ENCODE measurements around the gene KLLN. TPM values are rescaled to one million over a fixed set of nuclear protein-coding genes. Genes with fewer than 3 reads are reported as not detected.

KLLN gene
- total and polyA plus RNA-seq, 2 of the 8 experiments (the other 6 are each of a cell fraction or from before 2014, with no cell fraction given) = 0.24 to 0.73 TPM

- TF ChIP-seq HDAC2 (IDR thresholded peaks at IDR 0.05; ENCODE audit: borderline replicate concordance in 1 of 2, low read depth in 2 of 2, low read length in 2 of 2) = no peak
- TF ChIP-seq, protein P1, sequence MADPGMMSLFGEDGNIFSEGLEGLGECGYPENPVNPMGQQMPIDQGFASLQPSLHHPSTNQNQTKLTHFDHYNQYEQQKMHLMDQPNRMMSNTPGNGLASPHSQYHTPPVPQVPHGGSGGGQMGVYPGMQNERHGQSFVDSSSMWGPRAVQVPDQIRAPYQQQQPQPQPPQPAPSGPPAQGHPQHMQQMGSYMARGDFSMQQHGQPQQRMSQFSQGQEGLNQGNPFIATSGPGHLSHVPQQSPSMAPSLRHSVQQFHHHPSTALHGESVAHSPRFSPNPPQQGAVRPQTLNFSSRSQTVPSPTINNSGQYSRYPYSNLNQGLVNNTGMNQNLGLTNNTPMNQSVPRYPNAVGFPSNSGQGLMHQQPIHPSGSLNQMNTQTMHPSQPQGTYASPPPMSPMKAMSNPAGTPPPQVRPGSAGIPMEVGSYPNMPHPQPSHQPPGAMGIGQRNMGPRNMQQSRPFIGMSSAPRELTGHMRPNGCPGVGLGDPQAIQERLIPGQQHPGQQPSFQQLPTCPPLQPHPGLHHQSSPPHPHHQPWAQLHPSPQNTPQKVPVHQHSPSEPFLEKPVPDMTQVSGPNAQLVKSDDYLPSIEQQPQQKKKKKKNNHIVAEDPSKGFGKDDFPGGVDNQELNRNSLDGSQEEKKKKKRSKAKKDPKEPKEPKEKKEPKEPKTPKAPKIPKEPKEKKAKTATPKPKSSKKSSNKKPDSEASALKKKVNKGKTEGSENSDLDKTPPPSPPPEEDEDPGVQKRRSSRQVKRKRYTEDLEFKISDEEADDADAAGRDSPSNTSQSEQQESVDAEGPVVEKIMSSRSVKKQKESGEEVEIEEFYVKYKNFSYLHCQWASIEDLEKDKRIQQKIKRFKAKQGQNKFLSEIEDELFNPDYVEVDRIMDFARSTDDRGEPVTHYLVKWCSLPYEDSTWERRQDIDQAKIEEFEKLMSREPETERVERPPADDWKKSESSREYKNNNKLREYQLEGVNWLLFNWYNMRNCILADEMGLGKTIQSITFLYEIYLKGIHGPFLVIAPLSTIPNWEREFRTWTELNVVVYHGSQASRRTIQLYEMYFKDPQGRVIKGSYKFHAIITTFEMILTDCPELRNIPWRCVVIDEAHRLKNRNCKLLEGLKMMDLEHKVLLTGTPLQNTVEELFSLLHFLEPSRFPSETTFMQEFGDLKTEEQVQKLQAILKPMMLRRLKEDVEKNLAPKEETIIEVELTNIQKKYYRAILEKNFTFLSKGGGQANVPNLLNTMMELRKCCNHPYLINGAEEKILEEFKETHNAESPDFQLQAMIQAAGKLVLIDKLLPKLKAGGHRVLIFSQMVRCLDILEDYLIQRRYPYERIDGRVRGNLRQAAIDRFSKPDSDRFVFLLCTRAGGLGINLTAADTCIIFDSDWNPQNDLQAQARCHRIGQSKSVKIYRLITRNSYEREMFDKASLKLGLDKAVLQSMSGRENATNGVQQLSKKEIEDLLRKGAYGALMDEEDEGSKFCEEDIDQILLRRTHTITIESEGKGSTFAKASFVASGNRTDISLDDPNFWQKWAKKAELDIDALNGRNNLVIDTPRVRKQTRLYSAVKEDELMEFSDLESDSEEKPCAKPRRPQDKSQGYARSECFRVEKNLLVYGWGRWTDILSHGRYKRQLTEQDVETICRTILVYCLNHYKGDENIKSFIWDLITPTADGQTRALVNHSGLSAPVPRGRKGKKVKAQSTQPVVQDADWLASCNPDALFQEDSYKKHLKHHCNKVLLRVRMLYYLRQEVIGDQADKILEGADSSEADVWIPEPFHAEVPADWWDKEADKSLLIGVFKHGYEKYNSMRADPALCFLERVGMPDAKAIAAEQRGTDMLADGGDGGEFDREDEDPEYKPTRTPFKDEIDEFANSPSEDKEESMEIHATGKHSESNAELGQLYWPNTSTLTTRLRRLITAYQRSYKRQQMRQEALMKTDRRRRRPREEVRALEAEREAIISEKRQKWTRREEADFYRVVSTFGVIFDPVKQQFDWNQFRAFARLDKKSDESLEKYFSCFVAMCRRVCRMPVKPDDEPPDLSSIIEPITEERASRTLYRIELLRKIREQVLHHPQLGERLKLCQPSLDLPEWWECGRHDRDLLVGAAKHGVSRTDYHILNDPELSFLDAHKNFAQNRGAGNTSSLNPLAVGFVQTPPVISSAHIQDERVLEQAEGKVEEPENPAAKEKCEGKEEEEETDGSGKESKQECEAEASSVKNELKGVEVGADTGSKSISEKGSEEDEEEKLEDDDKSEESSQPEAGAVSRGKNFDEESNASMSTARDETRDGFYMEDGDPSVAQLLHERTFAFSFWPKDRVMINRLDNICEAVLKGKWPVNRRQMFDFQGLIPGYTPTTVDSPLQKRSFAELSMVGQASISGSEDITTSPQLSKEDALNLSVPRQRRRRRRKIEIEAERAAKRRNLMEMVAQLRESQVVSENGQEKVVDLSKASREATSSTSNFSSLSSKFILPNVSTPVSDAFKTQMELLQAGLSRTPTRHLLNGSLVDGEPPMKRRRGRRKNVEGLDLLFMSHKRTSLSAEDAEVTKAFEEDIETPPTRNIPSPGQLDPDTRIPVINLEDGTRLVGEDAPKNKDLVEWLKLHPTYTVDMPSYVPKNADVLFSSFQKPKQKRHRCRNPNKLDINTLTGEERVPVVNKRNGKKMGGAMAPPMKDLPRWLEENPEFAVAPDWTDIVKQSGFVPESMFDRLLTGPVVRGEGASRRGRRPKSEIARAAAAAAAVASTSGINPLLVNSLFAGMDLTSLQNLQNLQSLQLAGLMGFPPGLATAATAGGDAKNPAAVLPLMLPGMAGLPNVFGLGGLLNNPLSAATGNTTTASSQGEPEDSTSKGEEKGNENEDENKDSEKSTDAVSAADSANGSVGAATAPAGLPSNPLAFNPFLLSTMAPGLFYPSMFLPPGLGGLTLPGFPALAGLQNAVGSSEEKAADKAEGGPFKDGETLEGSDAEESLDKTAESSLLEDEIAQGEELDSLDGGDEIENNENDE (IDR thresholded peaks at IDR 0.05; ENCODE audit: insufficient replicate concordance, low read length) = no peak
Measured at GRCh38 chr10:87852089-87852488, 11.2 kb downstream of the KLLN start (continued).
